ENCODE data around the gene MEX3D. TPM values are rescaled to one million over a fixed set of nuclear protein-coding genes. Genes with fewer than 3 reads are reported as not detected.

MEX3D gene
- total RNA-seq, 2 experiments from 2014 or later = 1.6 to 2.3 TPM

- TF ChIP-seq CTCF (IDR thresholded peaks at IDR 0.05) = no peak
- H3K36me3 Mint-ChIP-seq (ENCODE audit: low read depth) = peaks cover 35% of the 10 kb centered on the region
- Histone ChIP-seq H3K27me3 (ENCODE audit: control insufficient read depth in 1 of 2, insufficient read depth in 2 of 2, low read length in 2 of 2) (no peaks in the 10 kb centered on the region), H3K9me3 (ENCODE audit: control insufficient read depth in 1 of 2, insufficient read depth in 1 of 2, low read length in 2 of 2) (no peaks in the 10 kb centered on the region), H3K36me3 (ENCODE audit: insufficient read depth, low read length) (peaks cover 5% of the 10 kb centered on the region), H3K27ac (ENCODE audit: low read depth in 1 of 2, low read length in 2 of 2) (peak overlapping the region; percentile 77 to 86), H3K4me1 (ENCODE audit: insufficient read depth, low read length) (peaks cover 79% of the 10 kb centered on the region), H3K4me3 (ENCODE audit: low read length) (peak overlapping the region; percentile 99)
- H3K27ac Mint-ChIP-seq = peak overlapping the region; percentile 97
- ChIA-PET CTCF (interaction anchor here (0.7 to 2.5 kb wide), 9 partner anchors 10 to 220 kb away, joined by 3 to 31 read pairs (median 5); partner anchors contain the start of genes MBD3 and TCF3), POLR2A (interaction anchor here (0.7 to 4.8 kb wide), 10 partner anchors 13 to 337 kb away, joined by 3 to 78 read pairs (median 4); partner anchors contain the start of genes FAM174C, MBD3 and TCF3)
- H3K27me3 Mint-ChIP-seq = no peaks in the 10 kb centered on the region
- ATAC-seq (ENCODE audit: poor library complexity) (no peak), DNase-seq (no peak)
- peaks cover 39% of the 10 kb centered on the region for H3K4me1 Mint-ChIP-seq (ENCODE audit: low read depth)
- intact Hi-C loops (cut with DNase I, micrococcal nuclease) = loop anchor here (1.0 to 5.0 kb wide), 6 partner anchors 45 to 206 kb away; partner anchors contain the start of genes ATP8B3 (in 1 of the 2) and TCF3 (in 1 of the 2)
- peak overlapping the region; percentile 91 for H3K4me3 Mint-ChIP-seq
- no peaks in the 10 kb centered on the region for H3K9me3 Mint-ChIP-seq
Measured at GRCh38 chr19:1606138-1606651, 38.1 kb upstream of the MEX3D start.

DNA sequence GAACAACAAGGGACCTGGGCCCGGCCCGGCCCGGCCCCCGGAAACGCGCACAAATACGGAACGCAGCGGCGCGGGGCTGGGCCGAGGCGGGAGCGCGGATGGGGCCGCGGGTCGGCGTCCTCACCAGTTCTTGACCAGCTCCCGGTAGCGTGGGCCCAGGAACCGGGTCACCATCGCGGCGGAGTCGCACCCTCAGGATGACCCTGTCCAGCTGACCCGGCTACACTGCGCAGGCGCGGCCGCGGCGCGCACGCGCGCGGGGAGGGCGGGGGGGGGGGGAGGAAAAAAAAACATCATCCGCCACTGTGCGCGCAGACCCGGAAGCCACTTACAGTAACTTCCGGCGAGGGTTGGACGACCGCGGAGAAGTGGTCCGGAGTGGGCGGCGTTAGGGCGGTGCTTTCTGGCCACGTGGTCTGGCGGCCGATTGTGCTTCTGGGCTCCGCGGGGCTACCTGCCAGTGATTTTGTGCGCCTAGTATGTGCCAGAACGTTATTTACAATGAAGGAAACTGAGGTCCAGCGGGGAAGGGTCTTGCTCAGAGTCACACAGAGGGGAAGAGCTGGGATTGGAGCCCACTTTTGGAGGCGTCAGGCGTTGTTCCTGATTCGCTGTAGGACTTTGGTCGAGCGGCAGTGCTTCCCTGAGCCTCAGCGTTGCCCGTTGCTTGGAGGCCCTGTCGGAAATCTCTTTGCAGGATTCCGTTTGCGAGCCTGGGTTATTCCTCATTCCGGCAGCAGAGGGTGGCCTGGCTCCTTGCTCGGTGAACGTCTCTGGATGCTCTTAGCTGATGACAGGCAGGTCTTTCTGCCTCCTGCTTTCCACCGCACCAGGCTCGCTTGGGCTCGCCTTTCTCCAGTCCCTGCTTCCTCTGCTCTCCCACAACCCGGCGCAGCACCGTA, 37.4 kb upstream of the MEX3D start, which contains the start of gene UQCR11:
TSS of gene UQCR11 (minus strand) at position 227 of the 902 bp plus-strand sequence. CDS start at position 174, 53 bp downstream.
- DNase-seq (peak; percentile 79 to 96 (median 88)), ATAC-seq (ENCODE audit: poor library complexity) (peak; percentile 87)
- intact Hi-C loops (cut with DNase I, micrococcal nuclease) = loop anchor here (1.0 to 5.0 kb wide), 8 partner anchors 13 to 207 kb away; partner anchors contain the start of genes ATP8B3 (in 1 of the 2), MBD3 (in 1 of the 2), MEX3D (in 1 of the 2) and TCF3 (in 1 of the 2)
- Histone ChIP-seq H3K9me3 (ENCODE audit: control insufficient read depth in 1 of 2, insufficient read depth in 1 of 2, low read length in 2 of 2) (no peaks in the 10 kb centered on the region), H3K4me1 (ENCODE audit: insufficient read depth, low read length) (peaks cover 77% of the 10 kb centered on the region), H3K4me3 (ENCODE audit: low read length) (peak within 1 kb of the TSS; percentile 99), H3K27me3 (ENCODE audit: control insufficient read depth in 1 of 2, insufficient read depth in 2 of 2, low read length in 2 of 2) (no peaks in the 10 kb centered on the region), H3K27ac (ENCODE audit: low read depth in 1 of 2, low read length in 2 of 2) (peak within 1 kb of the TSS; percentile 77 to 86), H3K36me3 (ENCODE audit: insufficient read depth, low read length) (peaks cover 5% of the 10 kb centered on the region)
- Mint-ChIP-seq H3K9me3 (no peaks in the 10 kb centered on the region), H3K27ac (peak within 1 kb of the TSS; percentile 97), H3K36me3 (ENCODE audit: low read depth) (peaks cover 28% of the 10 kb centered on the region), H3K4me3 (peak within 1 kb of the TSS; percentile 93), H3K4me1 (ENCODE audit: low read depth) (peaks cover 39% of the 10 kb centered on the region), H3K27me3 (no peaks in the 10 kb centered on the region)
- peak; percentile 67 for TF ChIP-seq CTCF (IDR thresholded peaks at IDR 0.05)
- ChIA-PET POLR2A (interaction anchor here (0.7 to 4.8 kb wide), 11 partner anchors 13 to 924 kb away, joined by 3 to 78 read pairs (median 4); partner anchors contain the start of genes FAM174C, MBD3 and TCF3), CTCF (interaction anchor here (0.7 to 2.5 kb wide), 9 partner anchors 11 to 221 kb away, joined by 3 to 31 read pairs (median 5); partner anchors contain the start of genes MBD3 and TCF3)

DNA sequence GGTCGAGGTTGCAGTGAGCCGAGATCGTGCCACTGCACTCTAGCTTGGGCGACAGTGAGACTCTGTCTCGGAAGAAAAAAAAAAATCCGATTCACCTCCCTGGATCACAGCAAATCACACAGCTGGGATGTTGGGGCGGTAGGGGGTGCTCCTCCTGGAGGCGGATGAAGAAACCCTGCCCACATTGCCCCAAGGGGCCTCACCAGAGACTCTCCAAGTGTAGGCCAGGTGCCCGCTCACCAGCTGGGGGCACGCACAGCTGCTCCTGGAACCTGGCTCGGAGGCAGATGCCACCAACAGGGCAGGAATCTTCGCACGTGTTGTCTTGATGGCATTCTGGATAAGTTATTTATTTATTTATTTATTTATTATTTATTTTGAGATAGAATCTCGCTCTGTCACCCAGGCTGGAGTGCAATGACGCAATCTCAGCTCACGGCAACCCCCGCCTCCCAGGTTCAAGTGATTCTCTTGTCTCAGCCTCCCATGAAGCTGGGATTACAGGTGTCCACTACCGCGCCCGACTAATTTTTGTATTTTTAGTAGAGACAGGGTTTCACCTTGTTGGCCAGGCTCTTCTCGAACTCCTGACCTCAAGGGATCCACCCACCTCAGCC, 34.1 kb upstream of the MEX3D start:
- peaks cover 30% of the 10 kb centered on the region for H3K36me3 ChIP-seq (ENCODE audit: insufficient read depth, low read length)
- H3K27me3 ChIP-seq (ENCODE audit: control insufficient read depth in 1 of 2, insufficient read depth in 2 of 2, low read length in 2 of 2) = no peaks in the 10 kb centered on the region
- H3K4me3 ChIP-seq (ENCODE audit: low read length) = no peak overlapping the region
- intact Hi-C loops (cut with DNase I, micrococcal nuclease) = no loop called here
- Mint-ChIP-seq H3K9me3 (no peaks in the 10 kb centered on the region), H3K36me3 (ENCODE audit: low read depth) (peaks cover 35% of the 10 kb centered on the region), H3K27me3 (no peaks in the 10 kb centered on the region), H3K4me3 (peak overlapping the region; percentile 34), H3K27ac (no peak overlapping the region), H3K4me1 (ENCODE audit: low read depth) (peaks cover 21% of the 10 kb centered on the region)
- DNase-seq (no peak), ATAC-seq (ENCODE audit: poor library complexity) (no peak)
- no peak overlapping the region for H3K27ac ChIP-seq (ENCODE audit: low read depth in 1 of 2, low read length in 2 of 2)
- no peaks in the 10 kb centered on the region for H3K9me3 ChIP-seq (ENCODE audit: control insufficient read depth in 1 of 2, insufficient read depth in 1 of 2, low read length in 2 of 2)
- peaks cover 53% of the 10 kb centered on the region for H3K4me1 ChIP-seq (ENCODE audit: insufficient read depth, low read length)
- CTCF ChIA-PET = no interaction called here
- TF ChIP-seq CTCF (IDR thresholded peaks at IDR 0.05) = no peak
- POLR2A ChIA-PET = interaction anchor here (1.7 kb wide), 1 partner anchor 9 kb away, joined by 8 read pairs; the partner anchor contains the start of gene MBD3
